HCT116 (cell line): ENCODE measurements around the gene PRRX1. TPM values are rescaled to one million over a fixed set of nuclear protein-coding genes. Genes with fewer than 3 reads are reported as not detected.

Experiments used
- ATAC-seq: fragments of 200-7000 bp; cut with Tn5 transposase; 2 replicates; pipeline ENCODE4 v1.9.1; 2020; ENCODE audit warnings: mild to moderate bottlenecking, moderate library complexity
- BruUV-seq: library from RNA; stranded (reverse); fragments of 400-500 nt; replicated peaks from 2 replicates; lab custom pipeline; 2021; lab: Mats Ljungman, UMichigan
- CTCF ChIA-PET: fragments of 300-600 bp; sonication (Branson Sonifier 250); formaldehyde crosslinking; loops from one replicate; lab custom pipeline; 2021; ENCODE audit warnings: antibody characterized with exemption; lab: Charles Lee
- POLR2A ChIA-PET: fragments of 300-600, 350-600 bp; sonication (Branson Sonifier 250); formaldehyde crosslinking; loops from one replicate; lab custom pipeline; 2021; ENCODE audit warnings: antibody characterized with exemption; lab: Charles Lee
- RAD21 ChIA-PET, 2 experiments: fragments of 300-600 bp; sonication (Branson Sonifier 250); formaldehyde crosslinking; loops; one replicate each; lab custom pipeline; 2023; ENCODE audit warnings: low total read pairs in 2 of 2; ENCODE audit not compliant: uncharacterized antibody in 2 of 2, unreplicated experiment in 2 of 2, low non-redundant PET in 1 of 2; lab: Charles Lee
- DNase-seq: peaks from one replicate; pipeline ENCODE4 v3.0.0-alpha.2; 2010; ENCODE audit warnings: low read depth, low spot score
- H2AFZ ChIP-seq: fragments of 200-600 bp; shearing (Covaris generic), sonication (generic); 2 replicates; pipeline ENCODE4 v1.6.1; 2017; ENCODE audit warnings: low read depth, mixed run types, mixed read lengths, antibody characterized with exemption, low read length; ENCODE audit not compliant: poor library complexity, severe bottlenecking
- H3K27ac ChIP-seq: 2 replicates; pipeline ENCODE4 v1.5.1; 2012; ENCODE audit warnings: low read depth, low read length
- H3K27me3 ChIP-seq: fragments of 200-600 bp; sonication (generic); 2 replicates; pipeline ENCODE4 v1.6.1; 2016; ENCODE audit warnings: mixed run types, low read length, mixed read lengths; ENCODE audit not compliant: insufficient read depth
- H3K36me3 ChIP-seq, 2 experiments: fragments of 200-500 bp in 1 of 2; fragments of 200-600 bp in 1 of 2; sonication (Bioruptor generic) in 1 of 2; sonication (generic) in 1 of 2; 2 replicates each; pipeline versions ENCODE4 v1.5.1 to v1.6.1; 2014 to 2016; ENCODE audit warnings: low read length in 2 of 2, inconsistent platforms in 1 of 2, mixed read lengths in 1 of 2, mixed run types in 1 of 2; ENCODE audit not compliant: insufficient read depth in 2 of 2, control insufficient read depth in 1 of 2
- H3K4me1 ChIP-seq, 2 experiments: fragments of 200-600 bp in 1 of 2; sonication (generic) in 1 of 2; 2 replicates each; pipeline versions ENCODE4 v1.5.1 to v1.6.1; 2012 to 2017; ENCODE audit warnings: low read length in 2 of 2, inconsistent platforms in 1 of 2, mild to moderate bottlenecking in 1 of 2, mixed read lengths in 1 of 2, mixed run types in 1 of 2, moderate library complexity in 1 of 2; ENCODE audit not compliant: insufficient read depth in 2 of 2, control insufficient read depth in 1 of 2
- H3K4me2 ChIP-seq: fragments of 200-600 bp; sonication (generic); 2 replicates; pipeline ENCODE4 v1.6.1; 2017; ENCODE audit warnings: mixed run types, low read length, mixed read lengths
- H3K4me3 ChIP-seq, 2 experiments: fragments of 200-600 bp in 1 of 2; sonication (generic) in 1 of 2; replicated peaks in 1 of 2; 2 replicates each; pipeline ENCODE4 v1.5.1; 2011 to 2016; ENCODE audit warnings: low read length in 2 of 2, control low read depth in 1 of 2, low read depth in 1 of 2, mild to moderate bottlenecking in 1 of 2, mixed read lengths in 1 of 2, mixed run types in 1 of 2
- H3K79me2 ChIP-seq: fragments of 200-600 bp; sonication (generic); 2 replicates; pipeline ENCODE4 v1.6.1; 2017; ENCODE audit warnings: mild to moderate bottlenecking, mixed run types, low read length, moderate library complexity, mixed read lengths; ENCODE audit not compliant: insufficient read depth
- H3K9ac ChIP-seq: fragments of 200-600 bp; sonication (generic); 2 replicates; pipeline ENCODE4 v1.6.1; 2016; ENCODE audit warnings: low read length, mixed read lengths
- H3K9me2 ChIP-seq: fragments of 200-600 bp; sonication (generic), shearing (Covaris generic); 2 replicates; pipeline ENCODE4 v1.6.1; 2017; ENCODE audit warnings: mixed run types, mild to moderate bottlenecking, moderate library complexity; ENCODE audit not compliant: insufficient read depth
- H3K9me3 ChIP-seq, 2 experiments: fragments of 200-500 bp in 1 of 2; fragments of 200-600 bp in 1 of 2; sonication (Bioruptor generic) in 1 of 2; sonication (generic) in 1 of 2; 2 replicates each; pipeline ENCODE4 v1.6.1; 2014 to 2017; ENCODE audit warnings: low read length in 2 of 2, mixed read lengths in 2 of 2, inconsistent platforms in 1 of 2, low read depth in 1 of 2, mild to moderate bottlenecking in 1 of 2, mixed run types in 1 of 2, moderate library complexity in 1 of 2; ENCODE audit not compliant: control insufficient read depth in 1 of 2, insufficient read depth in 1 of 2
- H4K20me1 ChIP-seq: fragments of 200-600 bp; sonication (generic), shearing (Covaris generic); 2 replicates; pipeline ENCODE4 v1.6.1; 2017; ENCODE audit warnings: mixed run types, mild to moderate bottlenecking, moderate library complexity; ENCODE audit not compliant: insufficient read depth
- ATF3 ChIP-seq: IDR thresholded peaks from 2 replicates; pipeline ENCODE4 v1.6.1; 2012
- CBX3 ChIP-seq: IDR thresholded peaks from 2 replicates; pipeline ENCODE4 v1.6.1; 2012; ENCODE audit warnings: low read depth
- CEBPB ChIP-seq: IDR thresholded peaks from 2 replicates; pipeline ENCODE4 v1.6.1; 2012; ENCODE audit warnings: low read depth
- EGR1 ChIP-seq: IDR thresholded peaks from 2 replicates; pipeline ENCODE4 v1.6.1; 2012; ENCODE audit warnings: low read depth
- ELF1 ChIP-seq: IDR thresholded peaks from 2 replicates; pipeline ENCODE4 v1.6.1; 2012; ENCODE audit warnings: low read depth, borderline replicate concordance
- EZH2 ChIP-seq: fragments of 200-600 bp; sonication (generic); IDR thresholded peaks from 2 replicates; pipeline ENCODE4 v1.6.1; 2017; ENCODE audit warnings: antibody characterized with exemption, mixed run types
- FOSL1 ChIP-seq: IDR thresholded peaks from 2 replicates; pipeline ENCODE4 v1.6.1; 2012; ENCODE audit warnings: low read depth
- POLR2AphosphoS5 ChIP-seq: IDR thresholded peaks from 2 replicates; pipeline ENCODE4 v1.6.1; 2011; ENCODE audit warnings: mild to moderate bottlenecking, low read depth, low read length, moderate library complexity
- RAD21 ChIP-seq: IDR thresholded peaks from 2 replicates; pipeline ENCODE4 v1.6.1; 2012; ENCODE audit warnings: low read depth, mild to moderate bottlenecking
- REST ChIP-seq: IDR thresholded peaks from 2 replicates; pipeline ENCODE4 v1.6.1; 2012; ENCODE audit warnings: low read depth
- SP1 ChIP-seq: IDR thresholded peaks from 2 replicates; pipeline ENCODE4 v1.6.1; 2012; ENCODE audit warnings: low read depth
- SRF ChIP-seq: IDR thresholded peaks from 2 replicates; pipeline ENCODE4 v1.6.1; 2012; ENCODE audit warnings: low read depth
- YY1 ChIP-seq: IDR thresholded peaks from 2 replicates; pipeline ENCODE4 v1.6.1; 2011; ENCODE audit warnings: low read length, low read depth, moderate library complexity, mild to moderate bottlenecking; ENCODE audit not compliant: insufficient replicate concordance; ENCODE audit errors: extremely low read depth
- ZFX ChIP-seq: fragments of 450-650 bp; IDR thresholded peaks from 2 replicates; pipeline ENCODE4 v1.6.1; 2017
- ZNF274 ChIP-seq: fragments of 200-500 bp; sonication (Bioruptor generic); IDR thresholded peaks from 2 replicates; pipeline ENCODE4 v1.6.1; 2014; ENCODE audit warnings: mild to moderate bottlenecking, low read depth, low read length, inconsistent platforms
- intact Hi-C: fragments of 100-400 bp; cut with micrococcal nuclease; formaldehyde crosslinking; loops from 2 replicates; pipeline ENCODE4 v1.10.0; 2022
- total RNA-seq: library from RNA; stranded (reverse); gene quantifications from one replicate; pipeline ENCODE4 v1.2.1, GENCODE V29; 2021; ENCODE audit not compliant: unreplicated experiment

PRRX1 gene
- total RNA-seq, 1 experiment from 2014 or later = 0.37 TPM

- H3K79me2 ChIP-seq = no peaks in the 10 kb centered on the region
- H3K4me2 ChIP-seq = no peak overlapping the region
- ChIA-PET RAD21 (no interaction called here), POLR2A (no interaction called here), CTCF (interaction anchor here (2.7 kb wide), 1 partner anchor 13 kb away, joined by 10 read pairs; no protein-coding TSS in a partner anchor)
- H2AFZ ChIP-seq = no peak overlapping the region
- ATAC-seq (no peak), DNase-seq (no peak)
- no peak overlapping the region for H3K4me3 ChIP-seq
- TF ChIP-seq POLR2AphosphoS5 (no peak), RAD21 (no peak), FOSL1 (no peak), ELF1 (no peak), CEBPB (no peak), SP1 (no peak), ZNF274 (no peak), ATF3 (no peak), EGR1 (no peak), CBX3 (no peak), ZFX (no peak), EZH2 (no peak), REST (no peak), YY1 (no peak), SRF (no peak)
- no peaks in the 10 kb centered on the region for H3K9me2 ChIP-seq
- no peaks in the 10 kb centered on the region for H3K4me1 ChIP-seq
- no peaks in the 10 kb centered on the region for H3K36me3 ChIP-seq
- no peak overlapping the region for H3K27ac ChIP-seq
- no peaks in the 10 kb centered on the region for H4K20me1 ChIP-seq
- no peak overlapping the region for H3K9ac ChIP-seq
- intact Hi-C loops = no loop called here
- H3K27me3 ChIP-seq = no peaks in the 10 kb centered on the region; the same call in 1 of the 2 replicates
- no peaks in the 10 kb centered on the region for H3K9me3 ChIP-seq
- no TSS peak for BruUV-seq
Measured at GRCh38 chr1:170675865-170676264, 11.9 kb downstream of the PRRX1 start.
